NT2/D1 (cell line): ENCODE data around the gene RNF214.
A peak's percentile ranks its signal among the peaks of the same experiment; 100 is the strongest.

ENCODE experiments used
- DNase-seq: peaks from one replicate; pipeline ENCODE4 v3.0.0-alpha.2; 2011; ENCODE audit warnings: low read depth, low spot score
- H3K27me3 ChIP-seq: 2 replicates; pipeline ENCODE4 v1.6.0; 2011; ENCODE audit warnings: mild to moderate bottlenecking; ENCODE audit not compliant: insufficient read length, insufficient read depth
- H3K36me3 ChIP-seq: 2 replicates; pipeline ENCODE4 v1.6.1; 2011; ENCODE audit warnings: mild to moderate bottlenecking, low read length, mixed read lengths; ENCODE audit not compliant: insufficient read depth, insufficient read length
- H3K4me1 ChIP-seq: 2 replicates; pipeline ENCODE4 v1.5.1; 2011; ENCODE audit not compliant: insufficient read depth, insufficient read length
- H3K4me3 ChIP-seq: 2 replicates; pipeline ENCODE4 v1.5.1; 2011; ENCODE audit warnings: low read depth; ENCODE audit not compliant: insufficient read length
- H3K9ac ChIP-seq: 2 replicates; pipeline ENCODE4 v1.6.0; 2011; ENCODE audit warnings: low read depth; ENCODE audit not compliant: insufficient read length
- H3K9me3 ChIP-seq: 2 replicates; pipeline ENCODE4 v1.5.1; 2011; ENCODE audit warnings: mild to moderate bottlenecking, low read length; ENCODE audit not compliant: insufficient read depth
- SUZ12 ChIP-seq: IDR thresholded peaks from 2 replicates; pipeline ENCODE4 v1.6.1; 2011; ENCODE audit not compliant: insufficient read length, insufficient read depth; ENCODE audit errors: extremely low read depth
- YY1 ChIP-seq: IDR thresholded peaks from 2 replicates; pipeline ENCODE4 v1.6.1; 2011; ENCODE audit not compliant: insufficient read length, insufficient read depth
- ZNF274 ChIP-seq: IDR thresholded peaks from 2 replicates; pipeline ENCODE4 v1.6.1; 2011; ENCODE audit warnings: mild to moderate bottlenecking, low read depth, low read length

The RNF214 gene

DNA sequence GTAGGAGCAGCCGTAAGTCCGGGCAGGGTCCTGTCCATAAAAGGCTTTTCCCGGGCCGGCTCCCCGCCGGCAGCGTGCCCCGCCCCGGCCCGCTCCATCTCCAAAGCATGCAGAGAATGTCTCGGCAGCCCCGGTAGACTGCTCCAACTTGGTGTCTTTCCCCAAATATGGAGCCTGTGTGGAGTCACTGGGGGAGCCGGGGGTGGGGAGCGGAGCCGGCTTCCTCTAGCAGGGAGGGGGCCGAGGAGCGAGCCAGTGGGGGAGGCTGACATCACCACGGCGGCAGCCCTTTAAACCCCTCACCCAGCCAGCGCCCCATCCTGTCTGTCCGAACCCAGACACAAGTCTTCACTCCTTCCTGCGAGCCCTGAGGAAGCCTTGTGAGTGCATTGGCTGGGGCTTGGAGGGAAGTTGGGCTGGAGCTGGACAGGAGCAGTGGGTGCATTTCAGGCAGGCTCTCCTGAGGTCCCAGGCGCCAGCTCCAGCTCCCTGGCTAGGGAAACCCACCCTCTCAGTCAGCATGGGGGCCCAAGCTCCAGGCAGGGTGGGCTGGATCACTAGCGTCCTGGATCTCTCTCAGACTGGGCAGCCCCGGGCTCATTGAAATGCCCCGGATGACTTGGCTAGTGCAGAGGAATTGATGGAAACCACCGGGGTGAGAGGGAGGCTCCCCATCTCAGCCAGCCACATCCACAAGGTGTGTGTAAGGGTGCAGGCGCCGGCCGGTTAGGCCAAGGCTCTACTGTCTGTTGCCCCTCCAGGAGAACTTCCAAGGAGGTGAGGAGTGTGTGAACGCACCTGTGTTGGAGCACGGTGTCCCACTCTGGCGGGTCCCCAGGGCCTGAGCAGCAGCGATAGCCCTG lies 33.2 kb upstream of the RNF214 start, which contains the start of gene TAGLN:
TAGLN (plus strand) TSS at position 318 of the 863 bp plus-strand sequence. CDS start 3,644 bp downstream, outside the sequence.
- H3K4me3 ChIP-seq, result peak within 1 kb of the TSS; percentile 38
- DNase-seq, result peak; percentile 87
- no peaks in the 10 kb centered on the region for H3K9me3 ChIP-seq
- H3K36me3 ChIP-seq, result peaks cover 74% of the 10 kb centered on the region
- peaks cover 10% of the 10 kb centered on the region for H3K4me1 ChIP-seq
- peak within 1 kb of the TSS; percentile 79 for H3K9ac ChIP-seq
- TF ChIP-seq SUZ12 (no peak), YY1 (no peak), ZNF274 (no peak)
- H3K27me3 ChIP-seq, result no peaks in the 10 kb centered on the region

DNA sequence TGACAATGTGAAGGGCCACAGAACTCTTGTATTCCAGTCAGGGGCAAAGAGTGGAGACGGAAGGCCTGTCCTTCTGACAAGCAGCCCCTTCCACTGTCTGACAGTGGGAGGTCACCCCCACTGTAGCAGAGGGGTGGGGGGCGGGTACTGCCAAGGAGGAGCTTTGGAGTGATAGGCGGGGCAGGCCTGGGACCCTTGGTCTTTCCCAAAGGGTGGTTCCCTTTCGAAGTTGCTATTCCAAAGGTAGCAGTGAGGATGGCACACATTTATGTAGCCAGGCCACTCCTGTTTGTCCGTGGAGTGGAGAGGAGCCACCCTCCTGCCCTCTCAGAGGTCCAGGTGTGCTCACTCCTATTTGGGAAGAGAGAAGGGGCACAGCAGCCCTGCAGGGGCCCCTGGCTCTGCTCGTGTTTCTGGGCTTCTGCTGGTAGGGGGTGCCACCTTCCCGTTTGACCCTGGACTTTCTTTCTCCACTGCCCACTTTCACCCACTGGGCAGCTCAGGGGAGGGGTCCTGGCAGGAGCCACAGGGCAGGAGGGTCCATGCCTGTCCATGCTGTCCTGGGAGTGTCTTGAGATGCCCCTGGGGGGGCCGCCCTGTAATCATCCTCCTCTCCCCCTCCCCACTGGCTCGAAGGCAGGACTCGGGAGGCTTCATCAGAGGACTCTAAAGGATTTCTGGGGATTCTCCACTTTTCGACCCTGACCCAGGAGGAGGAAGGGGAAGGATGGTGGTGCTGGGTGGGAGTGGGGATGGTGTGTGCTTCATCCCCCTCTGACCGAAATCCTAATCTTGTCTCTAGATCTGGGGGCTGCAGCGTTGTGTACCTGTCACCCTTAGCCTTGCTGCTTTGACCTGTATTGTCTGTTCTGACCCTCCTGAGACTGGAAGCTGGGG lies 32.3 kb upstream of the RNF214 start:
- no peak for DNase-seq
- H3K9me3 ChIP-seq, result no peaks in the 10 kb centered on the region
- peaks cover 10% of the 10 kb centered on the region for H3K4me1 ChIP-seq
- H3K4me3 ChIP-seq, result peak overlapping the region; percentile 38
- H3K27me3 ChIP-seq, result no peaks in the 10 kb centered on the region
- peaks cover 78% of the 10 kb centered on the region for H3K36me3 ChIP-seq
- TF ChIP-seq YY1 (no peak), SUZ12 (no peak), ZNF274 (no peak)
- H3K9ac ChIP-seq, result peak overlapping the region; percentile 79

DNA sequence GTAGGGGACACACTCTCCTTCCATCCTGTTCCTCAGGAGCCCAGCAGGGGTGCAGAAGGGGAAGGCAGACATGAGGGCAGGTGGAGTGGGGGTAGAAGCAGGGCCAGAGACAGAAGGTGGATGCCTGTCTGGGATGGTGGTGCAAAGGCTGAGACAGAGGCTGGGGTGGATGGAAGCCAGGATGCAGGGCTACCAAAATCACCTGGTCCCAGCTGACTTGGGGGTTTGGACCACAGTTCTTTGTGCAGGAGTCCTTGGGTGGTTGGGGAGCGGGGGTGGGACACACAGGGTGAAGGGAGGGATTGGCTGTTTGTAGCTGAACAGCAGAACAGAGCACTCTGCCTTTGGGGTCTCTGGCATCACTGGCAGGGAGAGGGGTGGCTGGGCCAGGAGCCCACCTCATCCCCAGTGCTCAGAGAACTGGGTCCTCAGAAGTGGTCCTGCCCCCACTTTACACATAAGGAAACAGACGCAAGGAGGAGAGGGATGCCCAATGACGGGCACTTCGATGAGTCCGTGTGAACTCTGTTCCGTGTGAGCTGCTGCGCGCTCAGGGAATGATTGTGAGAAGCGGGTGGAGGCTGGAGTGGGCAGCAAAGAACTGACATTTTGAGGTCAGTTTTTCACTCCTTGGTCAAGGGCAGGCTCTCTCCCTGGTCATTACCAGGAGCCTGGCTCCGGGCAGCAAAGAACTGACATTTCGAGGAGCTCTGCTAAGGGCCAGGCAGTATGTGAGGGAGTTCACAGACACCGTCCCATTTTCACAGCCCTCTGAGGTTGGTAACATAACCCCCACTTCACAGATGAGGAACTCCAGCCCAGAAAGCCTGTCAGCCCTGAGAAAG lies 31.4 kb upstream of the RNF214 start:
- TF ChIP-seq SUZ12 (no peak), ZNF274 (no peak), YY1 (no peak)
- Histone ChIP-seq H3K36me3 (peaks cover 75% of the 10 kb centered on the region), H3K9ac (no peak overlapping the region), H3K27me3 (no peaks in the 10 kb centered on the region), H3K9me3 (no peaks in the 10 kb centered on the region), H3K4me3 (no peak overlapping the region), H3K4me1 (peaks cover 10% of the 10 kb centered on the region)
- no peak for DNase-seq

DNA sequence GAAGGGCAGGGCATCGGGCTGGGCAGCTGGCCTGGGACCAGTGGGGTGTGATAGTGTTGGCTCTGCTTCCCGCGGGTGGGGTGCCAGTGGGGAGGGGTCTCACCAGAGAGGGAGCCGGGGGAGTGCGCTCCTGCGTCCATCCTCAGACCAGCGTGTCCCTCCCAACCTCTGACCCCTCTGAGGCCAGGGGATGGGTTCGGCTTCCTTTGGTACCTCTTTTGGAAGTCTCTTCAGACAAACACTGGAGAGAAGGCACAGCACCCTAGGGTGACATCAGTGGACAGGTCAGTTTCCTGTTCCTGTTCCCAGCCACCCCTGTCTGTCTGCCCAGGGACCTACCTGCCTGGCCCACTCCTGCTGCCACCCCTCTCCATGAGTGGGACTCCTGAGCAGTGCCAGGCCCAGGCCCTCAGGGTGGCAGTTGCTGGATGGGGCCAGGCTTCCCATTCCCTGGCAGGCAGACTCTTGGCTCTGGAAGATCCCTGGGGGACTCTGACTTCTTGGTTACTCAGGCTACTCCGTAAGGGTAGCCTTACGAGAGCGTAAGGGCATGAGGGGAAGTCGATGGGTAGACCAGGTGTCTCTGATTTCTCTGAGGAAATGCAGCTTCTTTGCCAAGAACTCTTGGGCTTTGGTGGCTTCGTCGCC lies 30.7 kb upstream of the RNF214 start:
- no peaks in the 10 kb centered on the region for H3K9me3 ChIP-seq
- H3K9ac ChIP-seq, result no peak overlapping the region
- TF ChIP-seq YY1 (no peak), SUZ12 (no peak), ZNF274 (no peak)
- DNase-seq, result no peak
- H3K4me3 ChIP-seq, result no peak overlapping the region
- H3K4me1 ChIP-seq, result peaks cover 10% of the 10 kb centered on the region
- peaks cover 70% of the 10 kb centered on the region for H3K36me3 ChIP-seq
- H3K27me3 ChIP-seq, result no peaks in the 10 kb centered on the region

DNA sequence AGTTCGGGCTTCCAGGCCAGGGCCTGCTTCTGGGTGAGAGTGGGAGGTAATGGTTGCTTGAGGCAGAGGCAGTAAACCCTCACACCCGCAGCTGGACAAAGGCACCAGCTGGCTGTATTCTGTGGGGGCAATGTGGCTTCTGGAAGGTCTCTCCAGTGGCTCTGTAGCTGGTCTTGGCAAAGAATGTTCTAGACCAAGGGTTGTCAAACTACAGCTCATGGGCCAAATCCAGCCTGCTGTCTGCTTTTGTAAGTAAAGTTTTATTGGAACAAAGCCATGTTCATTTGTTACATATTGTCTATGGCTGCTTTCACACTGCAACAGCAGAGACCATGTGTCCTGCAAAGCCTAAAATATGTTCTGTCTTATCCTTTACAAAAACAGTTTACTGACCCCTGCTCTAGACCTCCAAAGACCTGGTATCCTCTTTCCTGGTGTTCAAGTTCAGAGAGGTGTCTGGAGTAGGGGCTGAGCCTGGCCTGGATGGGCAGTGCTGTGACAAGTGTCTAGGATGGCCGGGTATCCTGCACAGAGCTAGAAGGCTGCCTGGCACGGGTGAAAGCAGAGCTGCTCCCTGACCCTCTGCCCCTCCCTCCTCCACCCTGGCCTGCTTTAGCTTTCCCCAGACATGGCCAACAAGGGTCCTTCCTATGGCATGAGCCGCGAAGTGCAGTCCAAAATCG lies 29.9 kb upstream of the RNF214 start:
- H3K36me3 ChIP-seq, result peaks cover 62% of the 10 kb centered on the region
- H3K9me3 ChIP-seq, result no peaks in the 10 kb centered on the region
- no peak overlapping the region for H3K9ac ChIP-seq
- TF ChIP-seq ZNF274, result no peak
- no peak for TF ChIP-seq YY1
- no peak for TF ChIP-seq SUZ12
- no peak for DNase-seq
- peaks cover 10% of the 10 kb centered on the region for H3K4me1 ChIP-seq
- H3K27me3 ChIP-seq, result no peaks in the 10 kb centered on the region
- no peak overlapping the region for H3K4me3 ChIP-seq

DNA sequence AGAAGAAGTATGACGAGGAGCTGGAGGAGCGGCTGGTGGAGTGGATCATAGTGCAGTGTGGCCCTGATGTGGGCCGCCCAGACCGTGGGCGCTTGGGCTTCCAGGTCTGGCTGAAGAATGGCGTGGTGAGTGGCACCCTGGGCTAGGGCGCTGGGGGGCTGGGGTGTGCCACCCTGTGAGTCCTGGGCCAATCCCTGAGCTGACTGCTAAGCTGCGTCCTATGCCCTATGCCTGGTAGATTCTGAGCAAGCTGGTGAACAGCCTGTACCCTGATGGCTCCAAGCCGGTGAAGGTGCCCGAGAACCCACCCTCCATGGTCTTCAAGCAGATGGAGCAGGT lies 29.4 kb upstream of the RNF214 start:
- Histone ChIP-seq H3K4me3 (no peak overlapping the region), H3K36me3 (peaks cover 59% of the 10 kb centered on the region), H3K9me3 (no peaks in the 10 kb centered on the region), H3K4me1 (peaks cover 10% of the 10 kb centered on the region), H3K9ac (no peak overlapping the region), H3K27me3 (no peaks in the 10 kb centered on the region)
- TF ChIP-seq SUZ12, result no peak
- no peak for TF ChIP-seq ZNF274
- TF ChIP-seq YY1, result no peak
- no peak for DNase-seq
